ENCODE measurements around the gene CCL24. TPM values are rescaled to one million over a fixed set of nuclear protein-coding genes. Genes with fewer than 3 reads are reported as not detected.
"Not testable (repeated sequence)": the region's sequence is repeated elsewhere in the genome, so short reads cannot be mapped to it uniquely, and the experiment has no call there.

Gene CCL24
- total and polyA plus RNA-seq, 11 donors = 0.18 to 0.77 (median 0.60) TPM; not detected in 8

DNA sequence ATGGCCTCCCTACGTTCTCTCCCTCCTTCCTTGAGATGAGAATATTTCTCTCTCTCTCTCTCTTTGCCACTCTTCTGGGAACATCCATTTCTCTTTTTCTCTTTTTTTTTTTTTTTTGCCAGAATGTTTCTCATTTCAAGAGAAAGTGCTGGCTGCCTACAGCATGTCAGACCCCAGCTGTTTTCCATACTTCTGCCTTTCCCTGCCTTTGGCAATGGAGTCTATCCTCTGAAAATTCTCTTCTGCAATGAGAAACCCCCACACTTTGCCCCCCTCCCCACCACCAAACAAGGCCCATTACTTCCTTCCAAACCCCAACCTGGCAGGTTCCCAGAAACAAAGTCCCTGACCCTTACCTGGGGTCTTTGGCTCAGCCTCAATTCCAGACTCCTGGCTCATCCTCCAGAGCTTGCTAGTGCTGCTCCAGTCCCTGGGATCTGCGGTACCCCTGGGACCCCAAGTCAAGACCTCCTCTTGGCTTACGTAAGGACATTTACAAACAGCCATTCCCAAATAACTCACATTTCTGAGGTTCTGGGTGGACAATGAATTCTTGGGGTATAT lies 24.2 kb downstream of the CCL24 start:
- H3K27ac ChIP-seq = peak overlapping the region in 1 of 12 donors; percentile 19
- H3K27me3 ChIP-seq = no peaks in the 10 kb centered on the region
- H3K36me3 ChIP-seq = no peaks in the 10 kb centered on the region
- intact Hi-C loops (cut with DNase I) = loop anchor here in 1 of 10 donors (10.0 kb wide), 1 partner anchor 235 kb away; no protein-coding TSS in a partner anchor
- 54 to 89% (median 73%) methylated on average over 3 of the region's 3 CpGs for WGBS, 4 donors
- DNase-seq = no peak
- H3K4me1 ChIP-seq = peaks cover 0 to 14% (median 4%) of the 10 kb centered on the region in 12 donors
- ATAC-seq = no peak
- H3K9me3 ChIP-seq = no peaks in the 10 kb centered on the region
- no peak for TF ChIP-seq POLR2A (IDR thresholded peaks at IDR 0.05)
- TF ChIP-seq, protein P1, sequence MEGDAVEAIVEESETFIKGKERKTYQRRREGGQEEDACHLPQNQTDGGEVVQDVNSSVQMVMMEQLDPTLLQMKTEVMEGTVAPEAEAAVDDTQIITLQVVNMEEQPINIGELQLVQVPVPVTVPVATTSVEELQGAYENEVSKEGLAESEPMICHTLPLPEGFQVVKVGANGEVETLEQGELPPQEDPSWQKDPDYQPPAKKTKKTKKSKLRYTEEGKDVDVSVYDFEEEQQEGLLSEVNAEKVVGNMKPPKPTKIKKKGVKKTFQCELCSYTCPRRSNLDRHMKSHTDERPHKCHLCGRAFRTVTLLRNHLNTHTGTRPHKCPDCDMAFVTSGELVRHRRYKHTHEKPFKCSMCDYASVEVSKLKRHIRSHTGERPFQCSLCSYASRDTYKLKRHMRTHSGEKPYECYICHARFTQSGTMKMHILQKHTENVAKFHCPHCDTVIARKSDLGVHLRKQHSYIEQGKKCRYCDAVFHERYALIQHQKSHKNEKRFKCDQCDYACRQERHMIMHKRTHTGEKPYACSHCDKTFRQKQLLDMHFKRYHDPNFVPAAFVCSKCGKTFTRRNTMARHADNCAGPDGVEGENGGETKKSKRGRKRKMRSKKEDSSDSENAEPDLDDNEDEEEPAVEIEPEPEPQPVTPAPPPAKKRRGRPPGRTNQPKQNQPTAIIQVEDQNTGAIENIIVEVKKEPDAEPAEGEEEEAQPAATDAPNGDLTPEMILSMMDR (IDR thresholded peaks at IDR 0.05) = no peak
- H3K4me3 ChIP-seq = no peak overlapping the region

GRCh38 chr7:75788154-75788847 lies 25.3 kb downstream of the CCL24 start:
- intact Hi-C loops (cut with DNase I) = loop anchor here in 1 of 10 donors (10.0 kb wide), 1 partner anchor 236 kb away; no protein-coding TSS in a partner anchor
- H3K9me3 ChIP-seq, DNase-seq, H3K36me3 ChIP-seq, H3K27me3 ChIP-seq, ATAC-seq, H3K27ac ChIP-seq, H3K4me3 ChIP-seq: not testable (repeated sequence)
- peaks cover 0 to 14% (median 4%) of the 10 kb centered on the region in 12 donors for H3K4me1 ChIP-seq
- WGBS, 4 donors = 71 to 82% (median 78%) methylated on average over 14 of the region's 14 CpGs

DNA sequence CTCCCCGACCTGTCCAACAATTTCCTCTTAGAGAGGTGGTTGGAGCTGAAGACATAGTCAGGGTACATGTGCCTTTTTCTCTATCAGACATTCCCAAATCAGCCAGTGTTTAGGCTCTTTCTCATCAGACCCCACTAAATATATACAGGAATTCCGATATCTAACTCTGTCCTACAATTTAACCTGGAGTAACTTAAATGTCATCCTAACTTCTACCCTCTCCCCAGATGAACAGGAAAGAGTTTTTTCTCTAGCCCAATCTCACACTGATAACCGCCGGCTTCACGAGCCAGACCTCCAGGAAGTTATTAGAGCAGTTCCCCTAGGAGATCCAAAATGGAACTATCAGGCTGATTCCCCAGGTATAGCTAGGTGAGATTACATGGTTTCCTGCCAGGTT lies 30.5 kb downstream of the CCL24 start:
- intact Hi-C loops (cut with DNase I) = loop anchor here in 1 of 10 donors (10.0 kb wide), 1 partner anchor 242 kb away; no protein-coding TSS in a partner anchor
- not testable (repeated sequence) for H3K36me3 ChIP-seq, DNase-seq, H3K9me3 ChIP-seq, H3K4me3 ChIP-seq, H3K27me3 ChIP-seq, H3K27ac ChIP-seq, ATAC-seq, H3K4me1 ChIP-seq
- 65 to 78% (median 71%) methylated on average over 5 of the region's 5 CpGs for WGBS, 4 donors

- H3K9me3 ChIP-seq, DNase-seq, ATAC-seq, H3K4me1 ChIP-seq, H3K27ac ChIP-seq, H3K4me3 ChIP-seq, H3K27me3 ChIP-seq, H3K36me3 ChIP-seq: not testable (repeated sequence)
- 75 to 81% (median 77%) methylated on average over 14 of the region's 14 CpGs for WGBS, 4 donors
- intact Hi-C loops (cut with DNase I) = loop anchor here in 1 of 10 donors (10.0 kb wide), 1 partner anchor 244 kb away; no protein-coding TSS in a partner anchor
Measured at GRCh38 chr7:75780647-75781273, 32.8 kb downstream of the CCL24 start.

GRCh38 chr7:75779516-75779915 lies 34.1 kb downstream of the CCL24 start:
- ATAC-seq; H3K4me3 ChIP-seq; DNase-seq; H3K9me3 ChIP-seq; H3K27me3 ChIP-seq; H3K4me1 ChIP-seq; intact Hi-C loops (cut with DNase I); H3K27ac ChIP-seq; H3K36me3 ChIP-seq: not testable (repeated sequence)
- 82 to 84% (median 83%) methylated on average over 11 of the region's 11 CpGs for WGBS, 4 donors

GRCh38 chr7:75779035-75779434 lies 34.6 kb downstream of the CCL24 start:
- 73 to 81% (median 75%) methylated on average over 11 of the region's 11 CpGs for WGBS, 4 donors
- DNase-seq; H3K36me3 ChIP-seq; intact Hi-C loops (cut with DNase I); H3K9me3 ChIP-seq; ATAC-seq; H3K4me3 ChIP-seq; H3K27me3 ChIP-seq; H3K27ac ChIP-seq; H3K4me1 ChIP-seq: not testable (repeated sequence)
